Cardiac septum (tissue), 1 donor: ENCODE measurements around the gene EIF4G3. TPM values are rescaled to one million over a fixed set of nuclear protein-coding genes. Genes with fewer than 3 reads are reported as not detected.

Source experiments
- DNase-seq: peaks from one replicate; pipeline ENCODE4 v3.0.0-alpha.2; 2020; ENCODE audit warnings: low spot score
- intact Hi-C: fragments of 100-400 bp; cut with DNase I; formaldehyde crosslinking; loops from one replicate; pipeline ENCODE4 v1.14.0; 2022
- microRNA-seq: library from miRNA; unstranded; fragments of <30 nt; microRNA quantifications from one replicate; pipeline ENCODE4 v1.2.0, GENCODE V29; 2020
- total RNA-seq: library from RNA; stranded (reverse); fragmentation: NEBNext Ultra II Directional; extraction: Animal tissue kit (Norgen Biotek cat#: 25700); gene quantifications from one replicate; pipeline ENCODE4 v1.2.1, GENCODE V29; 2021
- donor health status: DM: no; HTN: no; CAD: no.

Gene EIF4G3
- total RNA-seq, 1 donor from 2014 or later: 45.6 TPM

DNA sequence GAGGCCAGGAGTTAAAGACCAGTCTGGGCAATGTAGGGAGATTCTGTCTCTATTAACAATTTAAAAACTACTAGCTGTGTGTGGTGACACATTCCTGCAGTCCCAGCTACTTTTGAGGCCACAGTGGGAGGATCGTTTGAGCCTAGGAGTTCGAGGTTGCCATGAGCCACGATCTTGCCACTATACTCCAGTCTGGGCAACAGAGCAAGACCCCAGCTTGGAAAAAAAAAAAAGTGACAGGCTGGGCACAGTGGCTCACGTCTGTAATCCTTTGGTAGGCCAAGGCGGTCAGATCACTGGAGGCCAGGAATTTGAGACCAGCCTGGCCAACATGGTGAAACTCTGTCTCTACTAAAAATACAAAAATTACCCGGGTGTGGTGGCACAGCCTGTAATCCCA is 416.4 kb downstream of the EIF4G3 start:
- intact Hi-C loops: no loop called here
- no peak for DNase-seq

Small RNA genes lying within 50 kb of the gene (microRNA-seq; reads per million reads assigned to microRNA genes)
- not detected for gene MIR1256

Other genes starting within 250 kb of the EIF4G3 start
- 55.8 TPM for gene ECE1, start 113.6 kb upstream of the EIF4G3 start, total RNA-seq